ENCODE results near the gene PLCB1.

- TF ChIP-seq CTCF (conservative IDR thresholded peaks at IDR 0.05) (no peak), ZFX (IDR thresholded peaks at IDR 0.05) (no peak)
These were observed 202.6 kb downstream of the PLCB1 start for GRCh38 chr20:8334641-8335040.
